Stimulated activated CD8-positive, alpha-beta memory T cell treated with anti-CD3 and anti-CD28 coated beads, Interleukin-12 subunit alpha, Interleukin-12 subunit beta, amount 100 ng/mL, for 24 hours (primary cell): Measurements from ENCODE around the gene CHRND.

Experiments
- DNase-seq: peaks from one replicate; pipeline ENCODE4 v3.0.0-alpha.2; 2020; ENCODE audit errors: extremely low read depth

Gene CHRND

GRCh38 chr2:232502911-232503808 lies 22.8 kb upstream of the CHRND start:
- no peak for DNase-seq

GRCh38 chr2:232503809-232504323 lies 22.1 kb upstream of the CHRND start:
- DNase-seq: no peak

- DNase-seq: no peak
Measured at GRCh38 chr2:232504438-232504837, 21.5 kb upstream of the CHRND start.

GRCh38 chr2:232505856-232506255 lies 20.1 kb upstream of the CHRND start:
- DNase-seq: no peak

- no peak for DNase-seq
Measured at GRCh38 chr2:232506709-232507108, 19.3 kb upstream of the CHRND start.

DNA sequence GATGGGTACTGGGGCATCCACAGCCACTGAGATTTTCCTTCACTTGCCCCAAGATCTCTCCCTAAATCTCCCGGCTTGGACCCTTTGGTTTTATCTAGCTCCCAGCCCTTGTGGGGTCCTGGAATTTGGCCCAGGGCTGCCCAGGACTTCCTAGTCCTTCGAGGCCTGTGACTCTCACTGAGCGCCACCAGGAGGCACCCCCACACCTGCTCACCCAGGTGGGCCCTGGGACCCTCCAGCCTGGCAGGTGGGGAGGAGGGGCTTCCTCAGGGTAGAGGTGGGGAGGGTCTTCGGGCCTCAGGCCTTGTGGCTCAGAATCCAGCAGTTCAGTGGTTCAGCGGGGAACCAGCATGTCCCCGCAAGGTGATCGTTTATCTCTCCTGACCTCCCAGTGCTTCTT lies 17.7 kb upstream of the CHRND start:
- DNase-seq: no peak

GRCh38 chr2:232511336-232511890 lies 14.5 kb upstream of the CHRND start:
- no peak for DNase-seq

DNA sequence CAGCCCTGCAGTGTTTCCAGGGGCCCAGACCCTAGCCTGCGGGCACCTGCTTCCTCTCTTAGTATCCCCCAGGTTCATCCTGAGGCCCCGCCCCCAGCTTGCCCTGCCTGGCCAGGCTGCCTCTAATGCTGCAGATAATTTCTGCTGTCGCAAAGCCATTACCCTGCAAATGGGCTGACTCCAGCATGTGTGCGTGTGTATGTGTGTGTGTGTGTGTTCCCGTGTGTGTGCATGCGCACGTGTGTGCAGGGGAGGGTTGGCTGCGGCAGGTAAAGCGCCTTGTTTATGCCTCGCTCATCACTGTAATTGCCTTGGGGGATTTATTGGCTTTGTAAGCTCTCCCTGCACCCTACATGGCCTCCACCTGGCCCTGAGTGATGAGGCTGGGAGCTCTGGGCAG lies 13.4 kb upstream of the CHRND start:
- no peak for DNase-seq

- no peak for DNase-seq
Measured at GRCh38 chr2:232513353-232513752, 12.6 kb upstream of the CHRND start.

GRCh38 chr2:232515639-232516038 lies 10.3 kb upstream of the CHRND start:
- DNase-seq: no peak

DNA sequence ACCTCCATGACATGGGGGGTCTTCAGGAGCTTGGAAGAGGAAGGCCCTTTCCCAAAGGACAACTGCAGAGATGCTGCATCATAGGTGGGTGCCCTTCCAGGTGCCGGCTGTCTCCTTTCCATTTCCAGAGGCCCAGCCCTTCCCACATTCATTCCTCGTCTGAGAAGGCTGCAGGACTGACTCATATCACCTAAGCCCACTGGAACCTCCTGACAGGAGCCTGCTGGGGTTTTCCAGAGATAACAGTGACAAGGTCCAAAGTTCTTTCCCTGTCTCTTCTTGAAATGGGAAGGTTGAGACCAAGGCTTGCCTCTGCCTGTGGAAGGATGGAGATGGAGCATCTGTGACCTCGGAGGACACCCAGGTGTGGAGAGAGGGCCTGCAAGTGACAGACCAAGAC lies 9.4 kb upstream of the CHRND start:
- DNase-seq: no peak

- no peak for DNase-seq
Measured at GRCh38 chr2:232518844-232519243, 7.1 kb upstream of the CHRND start.

DNA sequence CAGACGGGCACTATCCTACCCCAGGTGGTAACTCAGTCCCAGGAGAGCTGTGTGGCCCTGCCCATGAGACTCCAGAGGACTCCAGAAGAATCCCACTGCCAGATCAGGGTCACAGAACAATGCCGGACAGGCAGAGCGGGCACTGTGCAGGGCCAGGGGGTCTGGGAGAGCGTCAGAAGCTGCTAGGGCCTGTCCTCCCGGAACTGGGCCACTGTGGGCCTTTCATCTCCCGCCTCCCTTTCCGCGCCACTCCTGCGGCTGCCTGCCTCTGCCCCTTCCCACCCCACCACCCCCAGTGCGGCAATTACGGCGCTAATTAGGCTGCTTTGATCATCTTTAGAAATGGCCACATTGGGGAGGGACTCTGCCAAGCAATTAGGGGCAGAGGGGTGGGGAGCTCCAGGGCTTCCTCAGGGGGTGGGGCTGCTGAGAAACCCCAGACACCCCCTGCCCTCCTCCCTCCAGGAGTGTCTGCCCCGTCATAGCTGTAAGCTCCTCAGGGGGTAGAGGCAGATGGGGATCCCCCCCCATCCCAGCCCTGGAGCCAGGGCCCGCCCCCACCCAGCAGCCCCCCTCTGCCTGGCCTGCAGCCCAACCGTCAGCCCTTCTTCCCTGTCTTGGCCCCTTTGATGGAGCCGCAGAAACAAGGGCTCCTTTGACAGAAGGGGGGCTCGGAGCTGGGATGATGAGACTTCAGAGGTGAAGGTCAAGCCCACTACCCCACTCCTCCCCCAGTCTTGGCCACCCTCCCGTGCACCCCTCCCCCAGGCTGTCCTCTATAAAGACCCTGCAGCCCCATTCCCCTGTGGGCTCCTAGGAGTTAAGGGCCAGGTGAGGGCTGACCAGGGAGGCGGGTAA lies 6.2 kb upstream of the CHRND start, which contains the start of gene PRSS56:
TSS of gene PRSS56 (plus strand) at position 808 of the 858 bp plus-strand sequence. CDS start 211 bp downstream, outside the sequence.
- no peak for DNase-seq

- no peak for DNase-seq
Measured at GRCh38 chr2:232520489-232520888, 5.5 kb upstream of the CHRND start.

DNA sequence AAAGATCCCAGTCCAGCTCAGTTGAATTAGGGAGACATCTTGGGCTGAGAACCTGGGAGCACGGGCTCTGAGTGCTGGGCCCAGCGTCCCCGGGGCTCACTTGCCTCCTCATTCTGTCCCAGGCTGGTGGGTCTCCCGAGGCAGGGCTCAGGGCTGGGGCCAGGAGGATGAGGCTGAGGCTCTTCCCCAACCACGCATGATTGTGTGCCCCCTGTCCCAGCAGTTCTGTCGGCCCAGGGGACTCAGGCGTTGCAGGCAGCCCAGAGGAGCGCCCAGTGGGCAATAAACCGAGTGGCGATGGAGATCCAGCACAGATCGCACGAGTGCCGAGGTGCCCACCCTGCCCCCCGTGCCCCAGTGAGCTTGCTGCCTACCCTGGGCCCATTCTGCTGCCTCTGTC lies 4.9 kb upstream of the CHRND start:
- DNase-seq: no peak

GRCh38 chr2:232521959-232522622 lies 3.9 kb upstream of the CHRND start:
- DNase-seq: peak; percentile 22

- no peak for DNase-seq
Measured at GRCh38 chr2:232522623-232523401, 3.1 kb upstream of the CHRND start.

DNA sequence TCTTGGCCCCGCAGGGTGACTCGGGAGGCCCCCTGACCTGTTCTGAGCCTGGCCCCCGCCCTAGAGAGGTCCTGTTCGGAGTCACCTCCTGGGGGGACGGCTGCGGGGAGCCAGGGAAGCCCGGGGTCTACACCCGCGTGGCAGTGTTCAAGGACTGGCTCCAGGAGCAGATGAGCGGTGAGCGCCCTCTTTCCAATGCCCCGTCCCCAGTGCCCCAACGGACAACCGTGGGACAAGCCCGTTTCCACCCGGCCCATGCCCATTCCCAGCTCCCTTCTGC lies 2.6 kb upstream of the CHRND start:
- DNase-seq: no peak

GRCh38 chr2:232523682-232524597 lies 2.0 kb upstream of the CHRND start:
- DNase-seq: no peak

GRCh38 chr2:232524771-232525170 lies 1.2 kb upstream of the CHRND start:
- no peak for DNase-seq
